BJ (cell line): ENCODE data around the gene ADGRL2. TPM values are rescaled to one million over a fixed set of nuclear protein-coding genes. Genes with fewer than 3 reads are reported as not detected.

Source experiments
- CTCF ChIA-PET: fragments of 350-600 bp; formaldehyde crosslinking; extraction: SDS; loops from one replicate; lab custom pipeline; 2021; ENCODE audit warnings: antibody characterized with exemption, inconsistent platforms; lab: Yijun Ruan, JAX
- POLR2A ChIA-PET: fragments of 300-600 bp; sonication (Branson Sonifier 250); formaldehyde crosslinking; extraction: SDS; loops from one replicate; lab custom pipeline; 2021; ENCODE audit warnings: antibody characterized with exemption; lab: Charles Lee
- DNase-seq: peaks from one replicate; pipeline ENCODE4 v3.0.0-alpha.2; 2011; ENCODE audit warnings: low read depth
- H3K27me3 ChIP-seq: 2 replicates; pipeline ENCODE4 v1.6.0; 2011; ENCODE audit warnings: low read length; ENCODE audit not compliant: control insufficient read depth, insufficient read depth
- H3K36me3 ChIP-seq: 2 replicates; pipeline ENCODE4 v1.5.1; 2011; ENCODE audit warnings: low read length; ENCODE audit not compliant: control insufficient read depth, insufficient read depth
- H3K4me3 ChIP-seq: 2 replicates; pipeline ENCODE4 v1.5.1; 2011; ENCODE audit warnings: low read depth, mild to moderate bottlenecking, control low read depth, low read length
- CTCF ChIP-seq: IDR thresholded peaks from 2 replicates; pipeline ENCODE4 v1.5.1; 2011; ENCODE audit warnings: low read depth, mild to moderate bottlenecking, control low read depth, inconsistent platforms, low read length, moderate library complexity; ENCODE audit not compliant: insufficient read depth
- polyA plus RNA-seq: library from polyadenylated mRNA; depleted of rRNA; stranded (reverse); fragments of >200 nt; gene quantifications from 2 replicates; pipeline ENCODE4 v1.2.3, GENCODE V29; 2011

The ADGRL2 gene
- polyA plus RNA-seq, 1 experiment, result 18.1 TPM

GRCh38 chr1:81805537-81806431 is 5.0 kb downstream of the ADGRL2 start:
- H3K36me3 ChIP-seq, result no peaks in the 10 kb centered on the region
- no peak for TF ChIP-seq CTCF
- peaks cover 1% of the 10 kb centered on the region; the same call in 1 of the 2 replicates for H3K27me3 ChIP-seq
- DNase-seq, result no peak
- POLR2A ChIA-PET, result no interaction called here
- no peak overlapping the region for H3K4me3 ChIP-seq
- CTCF ChIA-PET, result interaction anchor here (0.8 to 1.2 kb wide), 2 partner anchors 47 to 256 kb away, joined by 3 read pairs; no protein-coding TSS in a partner anchor

GRCh38 chr1:81806432-81806770 is 5.7 kb downstream of the ADGRL2 start:
- Histone ChIP-seq H3K27me3 (peaks cover 1% of the 10 kb centered on the region; the same call in 1 of the 2 replicates), H3K4me3 (no peak overlapping the region), H3K36me3 (no peaks in the 10 kb centered on the region)
- no peak for DNase-seq
- POLR2A ChIA-PET, result no interaction called here
- CTCF ChIA-PET, result no interaction called here
- TF ChIP-seq CTCF, result no peak

GRCh38 chr1:81808760-81809159 is 8.0 kb downstream of the ADGRL2 start:
- no peak for DNase-seq
- Histone ChIP-seq H3K36me3 (no peaks in the 10 kb centered on the region), H3K27me3 (peaks cover 1% of the 10 kb centered on the region; the same call in 1 of the 2 replicates), H3K4me3 (no peak overlapping the region)
- ChIA-PET POLR2A (no interaction called here), CTCF (no interaction called here)
- TF ChIP-seq CTCF, result no peak

- POLR2A ChIA-PET, result no interaction called here
- no peak for TF ChIP-seq CTCF
Observed at GRCh38 chr1:81809808-81810207, 9.1 kb downstream of the ADGRL2 start.

GRCh38 chr1:81811757-81812371 is 11.1 kb downstream of the ADGRL2 start:
- no peak for DNase-seq
- Histone ChIP-seq H3K27me3 (no peaks in the 10 kb centered on the region), H3K4me3 (no peak overlapping the region), H3K36me3 (no peaks in the 10 kb centered on the region)
- peak; percentile 18; the same call in 1 of the 2 replicates for TF ChIP-seq CTCF
- ChIA-PET POLR2A (no interaction called here), CTCF (no interaction called here)

More at GRCh38 chr1:81809808-81810207, 9.1 kb downstream of the ADGRL2 start:
- DNase-seq, result no peak
- CTCF ChIA-PET, result no interaction called here
- no peak overlapping the region for H3K4me3 ChIP-seq
- no peaks in the 10 kb centered on the region for H3K27me3 ChIP-seq
- H3K36me3 ChIP-seq, result no peaks in the 10 kb centered on the region
